DND-41 (cell line): Measurements from ENCODE around the gene ACSS1.

Experiments used
- EZH2 ChIP-seq: IDR thresholded peaks from 3 replicates; pipeline ENCODE4 v1.6.1; 2012; ENCODE audit warnings: borderline replicate concordance, low read depth, mild to moderate bottlenecking, moderate library complexity, low read length, inconsistent platforms; ENCODE audit not compliant: severe bottlenecking
- TF ChIP-seq, protein P1 (sequence below): IDR thresholded peaks from 2 replicates; pipeline ENCODE4 v1.5.1; 2012; ENCODE audit warnings: borderline replicate concordance, low read length, moderate library complexity, mild to moderate bottlenecking; ENCODE audit not compliant: poor library complexity, severe bottlenecking; ENCODE audit errors: extremely low read depth

DNA sequence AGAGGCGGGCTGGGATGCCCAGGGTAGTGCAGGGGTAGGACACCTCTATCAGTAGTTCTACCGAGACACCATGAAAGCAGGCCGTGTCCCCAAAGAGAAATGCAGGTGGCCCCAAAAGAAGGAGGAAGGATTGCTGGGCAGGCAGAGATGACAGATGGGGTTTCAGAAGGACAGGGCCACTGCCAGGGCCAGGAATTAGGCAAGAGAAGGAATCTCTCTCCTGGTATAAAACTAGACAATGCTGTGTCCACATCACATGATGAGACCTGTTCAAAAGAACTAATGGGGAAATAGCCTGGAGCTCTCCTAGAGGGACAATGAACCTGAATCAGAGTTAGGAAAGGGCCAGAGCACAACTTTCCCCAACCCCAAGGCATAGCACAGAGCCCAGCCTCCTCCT, 45.6 kb upstream of the ACSS1 start:
- TF ChIP-seq, protein P1, sequence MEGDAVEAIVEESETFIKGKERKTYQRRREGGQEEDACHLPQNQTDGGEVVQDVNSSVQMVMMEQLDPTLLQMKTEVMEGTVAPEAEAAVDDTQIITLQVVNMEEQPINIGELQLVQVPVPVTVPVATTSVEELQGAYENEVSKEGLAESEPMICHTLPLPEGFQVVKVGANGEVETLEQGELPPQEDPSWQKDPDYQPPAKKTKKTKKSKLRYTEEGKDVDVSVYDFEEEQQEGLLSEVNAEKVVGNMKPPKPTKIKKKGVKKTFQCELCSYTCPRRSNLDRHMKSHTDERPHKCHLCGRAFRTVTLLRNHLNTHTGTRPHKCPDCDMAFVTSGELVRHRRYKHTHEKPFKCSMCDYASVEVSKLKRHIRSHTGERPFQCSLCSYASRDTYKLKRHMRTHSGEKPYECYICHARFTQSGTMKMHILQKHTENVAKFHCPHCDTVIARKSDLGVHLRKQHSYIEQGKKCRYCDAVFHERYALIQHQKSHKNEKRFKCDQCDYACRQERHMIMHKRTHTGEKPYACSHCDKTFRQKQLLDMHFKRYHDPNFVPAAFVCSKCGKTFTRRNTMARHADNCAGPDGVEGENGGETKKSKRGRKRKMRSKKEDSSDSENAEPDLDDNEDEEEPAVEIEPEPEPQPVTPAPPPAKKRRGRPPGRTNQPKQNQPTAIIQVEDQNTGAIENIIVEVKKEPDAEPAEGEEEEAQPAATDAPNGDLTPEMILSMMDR = no peak
- TF ChIP-seq EZH2 = no peak
